ENCODE measurements around the gene PARD3B. TPM values are rescaled to one million over a fixed set of nuclear protein-coding genes. Genes with fewer than 3 reads are reported as not detected.

The PARD3B gene
- total and polyA plus RNA-seq, 10 of the 15 experiments (the other 5 are each of a cell fraction or from before 2014, with no cell fraction given): 0.01 to 0.54 (median 0.07) TPM; not detected in 7

DNA sequence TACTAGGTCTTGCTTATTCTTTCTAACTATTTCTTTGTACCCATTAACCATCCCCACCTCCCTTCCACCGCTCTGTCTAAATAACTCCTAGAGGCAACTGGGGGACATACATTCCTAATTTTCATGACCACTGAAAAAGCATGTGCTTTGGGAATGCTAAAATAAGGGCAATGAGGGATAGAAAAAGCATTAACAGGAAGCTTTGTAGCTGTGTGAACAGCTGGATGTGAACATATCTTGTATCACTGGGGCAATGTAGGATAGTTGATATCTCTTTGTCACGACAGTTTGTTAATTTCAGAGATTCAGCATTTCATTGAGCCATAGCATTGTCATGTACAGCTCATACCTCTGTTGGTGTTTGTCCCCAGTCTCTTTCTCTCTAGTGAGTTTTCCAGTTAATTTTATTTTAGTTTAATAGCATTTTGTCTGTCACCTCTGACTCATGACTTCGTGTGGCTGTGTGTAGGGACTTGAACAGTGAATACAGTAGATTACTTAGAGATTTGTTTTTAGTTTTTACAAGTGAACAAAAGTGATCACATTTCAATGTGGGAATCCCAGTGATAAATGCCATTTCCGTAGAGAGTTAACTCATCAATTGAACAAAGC, 906.7 kb downstream of the PARD3B start:
- DNase-seq (ENCODE audit: low read depth, low spot score) (no peak), ATAC-seq (no peak), FAIRE-seq (no peak)
- in situ Hi-C loops (cut with MboI) (no loop called here), intact Hi-C loops (cut with micrococcal nuclease; ENCODE audit: unreplicated experiment) (no loop called here)
- RAD21 ChIA-PET (ENCODE audit: unreplicated experiment): no interaction called here
- H3K4me3 ChIP-seq: no peak overlapping the region
- H2AFZ ChIP-seq (ENCODE audit: control insufficient read depth, low read depth, low read length): no peak overlapping the region
- SMC1A ChIA-PET (ENCODE audit: uncharacterized antibody, unreplicated experiment): no interaction called here
- H3K9ac ChIP-seq (ENCODE audit: control insufficient read depth, insufficient read depth, low read length): no peak overlapping the region
- no peak overlapping the region for H3K4me2 ChIP-seq (ENCODE audit: control insufficient read depth, insufficient read depth)
- H3K27ac ChIP-seq (ENCODE audit: control insufficient read depth, insufficient read depth): no peak overlapping the region
- H4K20me1 ChIP-seq (ENCODE audit: control insufficient read depth, insufficient read depth): no peaks in the 10 kb centered on the region
- no peaks in the 10 kb centered on the region for H3K27me3 ChIP-seq (replicated peaks in 1 of 2; ENCODE audit: control insufficient read depth in 2 of 2, insufficient read depth in 2 of 2, low read length in 1 of 2)
- H3K79me2 ChIP-seq (ENCODE audit: control insufficient read depth, insufficient read depth, low read length): no peaks in the 10 kb centered on the region
- POLR2A ChIA-PET: no interaction called here
- H3K4me1 ChIP-seq (ENCODE audit: control insufficient read depth, insufficient read depth, low read length): no peaks in the 10 kb centered on the region
- TF ChIP-seq CREM (IDR thresholded peaks at IDR 0.05; ENCODE audit: low read depth) (no peak), NR2F1 (conservative IDR thresholded peaks at IDR 0.05) (no peak), JUND (IDR thresholded peaks at IDR 0.05; ENCODE audit: low read depth, low read length) (no peak), PML (IDR thresholded peaks at IDR 0.05; ENCODE audit: low read length) (no peak), SUPT20H (IDR thresholded peaks at IDR 0.05; ENCODE audit: borderline replicate concordance, control insufficient read depth, low read depth, low read length) (no peak), MYB (IDR thresholded peaks at IDR 0.05; ENCODE audit: borderline replicate concordance, low read depth, low read length) (no peak), KAT2A (conservative IDR thresholded peaks at IDR 0.05; ENCODE audit: control insufficient read depth, low read depth, low read length) (no peak), YY1 (IDR thresholded peaks at IDR 0.05; ENCODE audit: low read depth, low read length) (no peak), NFIC (IDR thresholded peaks at IDR 0.05; ENCODE audit: low read depth, low read length) (no peak), GABPA (IDR thresholded peaks at IDR 0.05; ENCODE audit: low read depth) (no peak), RFX5 (IDR thresholded peaks at IDR 0.05; ENCODE audit: low read depth, low read length) (no peak), LARP7 (IDR thresholded peaks at IDR 0.05) (no peak)
- TF ChIP-seq, protein P1, sequence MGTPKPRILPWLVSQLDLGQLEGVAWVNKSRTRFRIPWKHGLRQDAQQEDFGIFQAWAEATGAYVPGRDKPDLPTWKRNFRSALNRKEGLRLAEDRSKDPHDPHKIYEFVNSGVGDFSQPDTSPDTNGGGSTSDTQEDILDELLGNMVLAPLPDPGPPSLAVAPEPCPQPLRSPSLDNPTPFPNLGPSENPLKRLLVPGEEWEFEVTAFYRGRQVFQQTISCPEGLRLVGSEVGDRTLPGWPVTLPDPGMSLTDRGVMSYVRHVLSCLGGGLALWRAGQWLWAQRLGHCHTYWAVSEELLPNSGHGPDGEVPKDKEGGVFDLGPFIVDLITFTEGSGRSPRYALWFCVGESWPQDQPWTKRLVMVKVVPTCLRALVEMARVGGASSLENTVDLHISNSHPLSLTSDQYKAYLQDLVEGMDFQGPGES (IDR thresholded peaks at IDR 0.05): no peak
- TF ChIP-seq, protein P2, sequence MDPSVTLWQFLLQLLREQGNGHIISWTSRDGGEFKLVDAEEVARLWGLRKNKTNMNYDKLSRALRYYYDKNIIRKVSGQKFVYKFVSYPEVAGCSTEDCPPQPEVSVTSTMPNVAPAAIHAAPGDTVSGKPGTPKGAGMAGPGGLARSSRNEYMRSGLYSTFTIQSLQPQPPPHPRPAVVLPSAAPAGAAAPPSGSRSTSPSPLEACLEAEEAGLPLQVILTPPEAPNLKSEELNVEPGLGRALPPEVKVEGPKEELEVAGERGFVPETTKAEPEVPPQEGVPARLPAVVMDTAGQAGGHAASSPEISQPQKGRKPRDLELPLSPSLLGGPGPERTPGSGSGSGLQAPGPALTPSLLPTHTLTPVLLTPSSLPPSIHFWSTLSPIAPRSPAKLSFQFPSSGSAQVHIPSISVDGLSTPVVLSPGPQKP (IDR thresholded peaks at IDR 0.05; ENCODE audit: low read depth, low read length): no peak
- TF ChIP-seq, protein P3, sequence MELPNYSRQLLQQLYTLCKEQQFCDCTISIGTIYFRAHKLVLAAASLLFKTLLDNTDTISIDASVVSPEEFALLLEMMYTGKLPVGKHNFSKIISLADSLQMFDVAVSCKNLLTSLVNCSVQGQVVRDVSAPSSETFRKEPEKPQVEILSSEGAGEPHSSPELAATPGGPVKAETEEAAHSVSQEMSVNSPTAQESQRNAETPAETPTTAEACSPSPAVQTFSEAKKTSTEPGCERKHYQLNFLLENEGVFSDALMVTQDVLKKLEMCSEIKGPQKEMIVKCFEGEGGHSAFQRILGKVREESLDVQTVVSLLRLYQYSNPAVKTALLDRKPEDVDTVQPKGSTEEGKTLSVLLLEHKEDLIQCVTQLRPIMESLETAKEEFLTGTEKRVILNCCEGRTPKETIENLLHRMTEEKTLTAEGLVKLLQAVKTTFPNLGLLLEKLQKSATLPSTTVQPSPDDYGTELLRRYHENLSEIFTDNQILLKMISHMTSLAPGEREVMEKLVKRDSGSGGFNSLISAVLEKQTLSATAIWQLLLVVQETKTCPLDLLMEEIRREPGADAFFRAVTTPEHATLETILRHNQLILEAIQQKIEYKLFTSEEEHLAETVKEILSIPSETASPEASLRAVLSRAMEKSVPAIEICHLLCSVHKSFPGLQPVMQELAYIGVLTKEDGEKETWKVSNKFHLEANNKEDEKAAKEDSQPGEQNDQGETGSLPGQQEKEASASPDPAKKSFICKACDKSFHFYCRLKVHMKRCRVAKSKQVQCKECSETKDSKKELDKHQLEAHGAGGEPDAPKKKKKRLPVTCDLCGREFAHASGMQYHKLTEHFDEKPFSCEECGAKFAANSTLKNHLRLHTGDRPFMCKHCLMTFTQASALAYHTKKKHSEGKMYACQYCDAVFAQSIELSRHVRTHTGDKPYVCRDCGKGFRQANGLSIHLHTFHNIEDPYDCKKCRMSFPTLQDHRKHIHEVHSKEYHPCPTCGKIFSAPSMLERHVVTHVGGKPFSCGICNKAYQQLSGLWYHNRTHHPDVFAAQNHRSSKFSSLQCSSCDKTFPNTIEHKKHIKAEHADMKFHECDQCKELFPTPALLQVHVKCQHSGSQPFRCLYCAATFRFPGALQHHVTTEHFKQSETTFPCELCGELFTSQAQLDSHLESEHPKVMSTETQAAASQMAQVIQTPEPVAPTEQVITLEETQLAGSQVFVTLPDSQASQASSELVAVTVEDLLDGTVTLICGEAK (IDR thresholded peaks at IDR 0.05; ENCODE audit: borderline replicate concordance): no peak
- CTCF ChIA-PET: interaction anchor here (1.2 kb wide), 1 partner anchor 224 kb away, joined by 3 read pairs; no protein-coding TSS in a partner anchor
- WGBS (ENCODE audit: insufficient coverage, insufficient replicate concordance, low lambda C conversion rate, missing lambda C conversion rate): 19% methylated on average over 4 of the region's 4 CpGs
- no peaks in the 10 kb centered on the region for H3K36me3 ChIP-seq (ENCODE audit: control insufficient read depth in 2 of 2, insufficient read depth in 2 of 2, low read length in 1 of 2)
- H3K9me3 ChIP-seq (replicated peaks; ENCODE audit: control insufficient read depth, insufficient read depth, low read length): no peaks in the 10 kb centered on the region
- BruUV-seq (replicated peaks): no TSS peak
